ENCODE measurements around the gene TUBGCP3. TPM values are rescaled to one million over a fixed set of nuclear protein-coding genes. Genes with fewer than 3 reads are reported as not detected.
"Not testable (repeated sequence)": the region's sequence is repeated elsewhere in the genome, so short reads cannot be mapped to it uniquely, and the experiment has no call there.

The TUBGCP3 gene
- polyA plus RNA-seq (ENCODE audit: low read depth in 6 of 6), result 10 to 100 TPM; 13.3 to 24.4 (median 16.5) TPM

- peak within 1 kb of the TSS; percentile 90 to 98 (median 95) for H3K4me3 Mint-ChIP-seq
- H3K27ac Mint-ChIP-seq, result peak within 1 kb of the TSS; percentile 89 to 97 (median 94)
- no peaks in the 10 kb centered on the region for H3K36me3 Mint-ChIP-seq
- H3K27me3 Mint-ChIP-seq, result peaks cover 4 to 5% (median 5%) of the 10 kb centered on the region in 3 donors
- no peaks in the 10 kb centered on the region for H3K9me3 Mint-ChIP-seq
- peak; percentile 79 for DNase-seq
- H3K4me1 Mint-ChIP-seq, result peaks cover 32 to 45% (median 37%) of the 10 kb centered on the region in 3 donors
- ATAC-seq (ENCODE audit: low read depth in 2 of 2), result peak; percentile 80
Observed at GRCh38 chr13:112587764-112588489, at the start of gene TUBGCP3. TSS of gene TUBGCP3 (minus strand) at chr13:112588153. CDS start at chr13:112587980, 173 bp downstream.

- ATAC-seq (ENCODE audit: low read depth in 2 of 2), result no peak
- DNase-seq, result no peak
- no peaks in the 10 kb centered on the region for H3K9me3 Mint-ChIP-seq
- H3K27me3 Mint-ChIP-seq, result peaks cover 23 to 46% (median 32%) of the 10 kb centered on the region in 3 donors
- no peaks in the 10 kb centered on the region for H3K36me3 Mint-ChIP-seq
- H3K27ac Mint-ChIP-seq, result no peak overlapping the region
- no peak overlapping the region for H3K4me3 Mint-ChIP-seq
- peaks cover 0 to 16% (median 4%) of the 10 kb centered on the region in 3 donors for H3K4me1 Mint-ChIP-seq
Observed at GRCh38 chr13:112637017-112637801, 49.3 kb upstream of the TUBGCP3 start.

GRCh38 chr13:112636401-112636975, 48.5 kb upstream of the TUBGCP3 start:
- Mint-ChIP-seq H3K4me3 (no peak overlapping the region), H3K36me3 (no peaks in the 10 kb centered on the region), H3K27me3 (peaks cover 23 to 45% (median 26%) of the 10 kb centered on the region in 3 donors), H3K9me3 (no peaks in the 10 kb centered on the region), H3K27ac (no peak overlapping the region), H3K4me1 (peaks cover 0 to 12% (median under 1%) of the 10 kb centered on the region in 3 donors)
- no peak for ATAC-seq (ENCODE audit: low read depth in 2 of 2)
- DNase-seq, result no peak

- Mint-ChIP-seq H3K27me3 (peaks cover 24 to 45% (median 25%) of the 10 kb centered on the region in 3 donors), H3K9me3 (no peaks in the 10 kb centered on the region), H3K36me3 (no peaks in the 10 kb centered on the region), H3K27ac (no peak overlapping the region), H3K4me3 (no peak overlapping the region), H3K4me1 (peaks cover 0 to 3% (median 0%) of the 10 kb centered on the region in 3 donors)
- DNase-seq, result no peak
- no peak for ATAC-seq (ENCODE audit: low read depth in 2 of 2)
Observed at GRCh38 chr13:112635323-112635722, 47.4 kb upstream of the TUBGCP3 start.

- peaks cover 13 to 39% (median 22%) of the 10 kb centered on the region in 3 donors for H3K27me3 Mint-ChIP-seq
- no peak for DNase-seq
- H3K4me3 Mint-ChIP-seq, result no peak overlapping the region
- peaks cover 0 to 3% (median 0%) of the 10 kb centered on the region in 3 donors for H3K4me1 Mint-ChIP-seq
- no peak for ATAC-seq (ENCODE audit: low read depth in 2 of 2)
- H3K9me3 Mint-ChIP-seq, result no peaks in the 10 kb centered on the region
- no peak overlapping the region for H3K27ac Mint-ChIP-seq
- no peaks in the 10 kb centered on the region for H3K36me3 Mint-ChIP-seq
Observed at GRCh38 chr13:112634102-112634501, 46.1 kb upstream of the TUBGCP3 start.

GRCh38 chr13:112630226-112630625, 42.3 kb upstream of the TUBGCP3 start:
- ATAC-seq (ENCODE audit: low read depth in 2 of 2); H3K9me3 Mint-ChIP-seq; H3K4me3 Mint-ChIP-seq; H3K36me3 Mint-ChIP-seq; DNase-seq: not testable (repeated sequence)
- H3K4me1 Mint-ChIP-seq, result peaks cover 6 to 17% (median 16%) of the 10 kb centered on the region in 3 donors
- H3K27me3 Mint-ChIP-seq, result peaks cover 0 to 14% (median 7%) of the 10 kb centered on the region in 3 donors
- peak overlapping the region in 1 of 6 donors; percentile 16 for H3K27ac Mint-ChIP-seq

GRCh38 chr13:112629161-112629560, 41.2 kb upstream of the TUBGCP3 start:
- H3K36me3 Mint-ChIP-seq, result no peaks in the 10 kb centered on the region
- no peak overlapping the region for H3K4me3 Mint-ChIP-seq
- no peak for ATAC-seq (ENCODE audit: low read depth in 2 of 2)
- DNase-seq, result no peak
- H3K27ac Mint-ChIP-seq, result no peak overlapping the region
- H3K27me3 Mint-ChIP-seq, result peaks cover 0 to 10% (median 5%) of the 10 kb centered on the region in 3 donors
- peaks cover 12 to 23% (median 17%) of the 10 kb centered on the region in 3 donors for H3K4me1 Mint-ChIP-seq
- H3K9me3 Mint-ChIP-seq, result no peaks in the 10 kb centered on the region

GRCh38 chr13:112627613-112628012, 39.7 kb upstream of the TUBGCP3 start:
- not testable (repeated sequence) for DNase-seq; H3K4me3 Mint-ChIP-seq; ATAC-seq (ENCODE audit: low read depth in 2 of 2); H3K9me3 Mint-ChIP-seq; H3K27ac Mint-ChIP-seq; H3K36me3 Mint-ChIP-seq
- peaks cover 5 to 10% (median 8%) of the 10 kb centered on the region in 3 donors for H3K27me3 Mint-ChIP-seq
- H3K4me1 Mint-ChIP-seq, result peaks cover 12 to 23% (median 17%) of the 10 kb centered on the region in 3 donors

- ATAC-seq (ENCODE audit: low read depth in 2 of 2), result no peak
- no peak for DNase-seq
- no peak overlapping the region for H3K27ac Mint-ChIP-seq
- H3K4me3 Mint-ChIP-seq, result no peak overlapping the region
- no peaks in the 10 kb centered on the region for H3K9me3 Mint-ChIP-seq
- H3K4me1 Mint-ChIP-seq, result peaks cover 12 to 23% (median 17%) of the 10 kb centered on the region in 3 donors
- no peaks in the 10 kb centered on the region for H3K36me3 Mint-ChIP-seq
- H3K27me3 Mint-ChIP-seq, result peaks cover 10 to 12% (median 10%) of the 10 kb centered on the region in 3 donors
Observed at GRCh38 chr13:112627161-112627560, 39.2 kb upstream of the TUBGCP3 start.

GRCh38 chr13:112626761-112627160, 38.8 kb upstream of the TUBGCP3 start:
- Mint-ChIP-seq H3K27ac (peak overlapping the region in 1 of 6 donors; percentile 10), H3K9me3 (no peaks in the 10 kb centered on the region), H3K4me3 (peak overlapping the region in 1 of 8 donors; percentile 40), H3K4me1 (peaks cover 12 to 23% (median 17%) of the 10 kb centered on the region in 3 donors), H3K27me3 (peaks cover 10 to 15% (median 11%) of the 10 kb centered on the region in 3 donors), H3K36me3 (no peaks in the 10 kb centered on the region)
- ATAC-seq (ENCODE audit: low read depth in 2 of 2), result no peak
- no peak for DNase-seq

GRCh38 chr13:112626124-112626523, 38.2 kb upstream of the TUBGCP3 start:
- Mint-ChIP-seq H3K4me3 (peak overlapping the region in 5 of 8 donors; percentile 2 to 56 (median 29)), H3K27ac (peak overlapping the region; percentile 40 to 91 (median 60)), H3K36me3 (no peaks in the 10 kb centered on the region), H3K9me3 (no peaks in the 10 kb centered on the region), H3K27me3 (peaks cover 10 to 15% (median 11%) of the 10 kb centered on the region in 3 donors), H3K4me1 (peaks cover 12 to 23% (median 17%) of the 10 kb centered on the region in 3 donors)
- DNase-seq (no peak), ATAC-seq (ENCODE audit: low read depth in 2 of 2) (peak; percentile 55)

GRCh38 chr13:112625698-112626097, 37.7 kb upstream of the TUBGCP3 start:
- Mint-ChIP-seq H3K36me3 (no peaks in the 10 kb centered on the region), H3K4me1 (peaks cover 12 to 23% (median 17%) of the 10 kb centered on the region in 3 donors), H3K27ac (peak overlapping the region in 4 of 6 donors; percentile 40 to 79 (median 66)), H3K4me3 (peak overlapping the region in 3 of 8 donors; percentile 3 to 56 (median 53)), H3K27me3 (peaks cover 7 to 15% (median 11%) of the 10 kb centered on the region in 3 donors), H3K9me3 (no peaks in the 10 kb centered on the region)
- DNase-seq (no peak), ATAC-seq (ENCODE audit: low read depth in 2 of 2) (peak; percentile 27 to 39)

Measured in naive B cell (primary cell).